ENCODE data around the gene RBM24. TPM values are rescaled to one million over a fixed set of nuclear protein-coding genes. Genes with fewer than 3 reads are reported as not detected.

RBM24 gene
- total and polyA plus RNA-seq, 2 donors (not counting 1 experiment from before 2014, with no cell fraction given): not detected

DNA sequence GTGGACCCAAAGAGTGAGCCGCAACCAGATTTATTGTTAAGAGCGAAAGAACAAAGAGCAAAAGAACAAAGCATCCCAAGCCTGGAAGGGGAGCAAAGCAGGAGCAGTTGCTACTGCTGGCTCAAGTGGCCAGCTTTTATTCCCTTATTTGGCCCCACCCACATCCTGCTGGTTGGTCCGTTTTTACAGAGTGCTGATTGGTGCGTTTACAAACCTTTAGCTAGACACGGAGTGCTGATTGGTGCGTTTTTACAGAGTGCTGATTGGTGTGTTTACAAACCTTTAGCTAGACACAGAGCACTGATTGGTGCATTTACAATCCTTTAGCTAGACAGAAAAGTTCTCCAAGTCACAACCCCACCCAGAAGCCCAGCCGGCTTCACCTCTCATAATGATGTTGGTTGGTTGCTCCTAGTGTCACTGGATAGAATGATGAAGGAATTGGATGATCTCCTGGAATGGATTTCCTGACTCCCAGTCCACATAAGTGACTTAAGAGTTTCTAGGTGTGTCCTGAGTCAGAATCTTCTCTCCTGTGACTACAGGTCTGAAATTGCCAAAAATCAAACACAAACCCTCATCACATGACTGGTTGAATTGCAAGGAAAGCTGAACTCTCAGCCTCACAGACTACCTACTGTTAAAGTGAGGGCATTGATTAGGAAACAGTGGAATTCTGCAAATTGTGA is 60.1 kb downstream of the RBM24 start:
- ChIA-PET CTCF (no interaction called here), POLR2A (no interaction called here)
- no peak overlapping the region for H3K9ac ChIP-seq (ENCODE audit: low read length)
- no peaks in the 10 kb centered on the region for H3K4me1 Mint-ChIP-seq
- peaks cover 0 to 7% (median 0%) of the 10 kb centered on the region in 3 donors for H3K9me3 ChIP-seq (ENCODE audit: control extremely low read depth in 1 of 3, control insufficient read depth in 2 of 3, insufficient read depth in 1 of 3, low read length in 2 of 3)
- H3K27ac Mint-ChIP-seq: no peak overlapping the region
- no peak overlapping the region for H3K4me3 Mint-ChIP-seq
- H3K27me3 ChIP-seq (replicated peaks in 1 of 4; ENCODE audit: control extremely low read depth in 1 of 4, control insufficient read depth in 3 of 4, insufficient read depth in 4 of 4, low read length in 3 of 4): no peaks in the 10 kb centered on the region
- H3K4me1 ChIP-seq (ENCODE audit: control insufficient read depth in 2 of 2, insufficient read depth in 2 of 2, low read length in 2 of 2): no peaks in the 10 kb centered on the region
- no peaks in the 10 kb centered on the region for H3K36me3 ChIP-seq (replicated peaks in 1 of 2; ENCODE audit: control extremely low read depth in 1 of 2, control insufficient read depth in 1 of 2, extremely low read depth in 1 of 2, insufficient read depth in 2 of 2, low read length in 1 of 2)
- ATAC-seq (ENCODE audit: low read depth) (no peak), DNase-seq (no peak)
- 100% methylated on average over 3 of the region's 7 CpGs for WGBS (ENCODE audit: insufficient coverage)
- intact Hi-C loops (cut with micrococcal nuclease): no loop called here
- no peak overlapping the region for H3K4me2 ChIP-seq (replicated peaks; ENCODE audit: low read depth, low read length, poor library complexity, severe bottlenecking)
- no peak overlapping the region for H2AFZ ChIP-seq (ENCODE audit: insufficient read depth, low read depth, low read length, poor library complexity, severe bottlenecking)
- H3K4me3 ChIP-seq (ENCODE audit: control extremely low read depth in 1 of 5, extremely low read depth in 1 of 5, insufficient read depth in 1 of 5, low read depth in 2 of 5, low read length in 4 of 5): no peak overlapping the region
- H3K27ac ChIP-seq (ENCODE audit: low read length in 2 of 2): no peak overlapping the region
- no peaks in the 10 kb centered on the region for H3K27me3 Mint-ChIP-seq
- H3K79me2 ChIP-seq (ENCODE audit: control insufficient read depth, insufficient read depth, low read length): no peaks in the 10 kb centered on the region
- no peaks in the 10 kb centered on the region for H4K20me1 ChIP-seq (ENCODE audit: control insufficient read depth, insufficient read depth, low read length, poor library complexity, severe bottlenecking)
- peaks cover 4% of the 10 kb centered on the region for H3K9me3 Mint-ChIP-seq (ENCODE audit: insufficient read depth)
- TF ChIP-seq EZH2 (IDR thresholded peaks at IDR 0.05; ENCODE audit: borderline replicate concordance, insufficient read depth, low read depth, low read length, poor library complexity, severe bottlenecking): no peak
- TF ChIP-seq CTCF (IDR thresholded peaks at IDR 0.05): no peak

- Mint-ChIP-seq H3K27me3 (no peaks in the 10 kb centered on the region), H3K27ac (no peak overlapping the region), H3K9me3 (ENCODE audit: insufficient read depth) (peaks cover 4% of the 10 kb centered on the region), H3K4me3 (no peak overlapping the region), H3K4me1 (no peaks in the 10 kb centered on the region)
- Histone ChIP-seq H4K20me1 (ENCODE audit: control insufficient read depth, insufficient read depth, low read length, poor library complexity, severe bottlenecking) (no peaks in the 10 kb centered on the region), H3K9ac (ENCODE audit: low read length) (no peak overlapping the region), H3K9me3 (ENCODE audit: control extremely low read depth in 1 of 3, control insufficient read depth in 2 of 3, insufficient read depth in 1 of 3, low read length in 2 of 3) (peaks cover 0 to 7% (median 0%) of the 10 kb centered on the region in 3 donors), H3K4me1 (ENCODE audit: control insufficient read depth in 2 of 2, insufficient read depth in 2 of 2, low read length in 2 of 2) (no peaks in the 10 kb centered on the region), H3K4me2 (replicated peaks; ENCODE audit: low read depth, low read length, poor library complexity, severe bottlenecking) (no peak overlapping the region), H3K27me3 (replicated peaks in 1 of 4; ENCODE audit: control extremely low read depth in 1 of 4, control insufficient read depth in 3 of 4, insufficient read depth in 4 of 4, low read length in 3 of 4) (no peaks in the 10 kb centered on the region), H3K36me3 (replicated peaks in 1 of 2; ENCODE audit: control extremely low read depth in 1 of 2, control insufficient read depth in 1 of 2, extremely low read depth in 1 of 2, insufficient read depth in 2 of 2, low read length in 1 of 2) (no peaks in the 10 kb centered on the region), H3K27ac (ENCODE audit: low read length in 2 of 2) (no peak overlapping the region), H2AFZ (ENCODE audit: insufficient read depth, low read depth, low read length, poor library complexity, severe bottlenecking) (no peak overlapping the region), H3K79me2 (ENCODE audit: control insufficient read depth, insufficient read depth, low read length) (no peaks in the 10 kb centered on the region), H3K4me3 (ENCODE audit: control extremely low read depth in 1 of 5, extremely low read depth in 1 of 5, insufficient read depth in 1 of 5, low read depth in 2 of 5, low read length in 4 of 5) (no peak overlapping the region)
- 66% methylated on average over 3 of the region's 3 CpGs for WGBS (ENCODE audit: insufficient coverage)
- no peak for DNase-seq
- TF ChIP-seq EZH2 (IDR thresholded peaks at IDR 0.05; ENCODE audit: borderline replicate concordance, insufficient read depth, low read depth, low read length, poor library complexity, severe bottlenecking) (no peak), CTCF (IDR thresholded peaks at IDR 0.05) (no peak)
- ChIA-PET CTCF (no interaction called here), POLR2A (no interaction called here)
- no peak for ATAC-seq (ENCODE audit: low read depth)
- intact Hi-C loops (cut with micrococcal nuclease): no loop called here
Observed at GRCh38 chr6:17341891-17342290, 60.7 kb downstream of the RBM24 start.

All from B cell (primary cell).